Measurements from ENCODE around the gene DHX58. TPM values are rescaled to one million over a fixed set of nuclear protein-coding genes. Genes with fewer than 3 reads are reported as not detected.
A peak's percentile ranks its signal among the peaks of the same experiment; 100 is the strongest.
"Not testable (repeated sequence)": the region's sequence is repeated elsewhere in the genome, so short reads cannot be mapped to it uniquely, and the experiment has no call there.

DHX58 gene
- total and polyA plus RNA-seq, 2 of the 4 experiments (the other 2 are of a cell fraction): 1.1 to 2.8 TPM

DNA sequence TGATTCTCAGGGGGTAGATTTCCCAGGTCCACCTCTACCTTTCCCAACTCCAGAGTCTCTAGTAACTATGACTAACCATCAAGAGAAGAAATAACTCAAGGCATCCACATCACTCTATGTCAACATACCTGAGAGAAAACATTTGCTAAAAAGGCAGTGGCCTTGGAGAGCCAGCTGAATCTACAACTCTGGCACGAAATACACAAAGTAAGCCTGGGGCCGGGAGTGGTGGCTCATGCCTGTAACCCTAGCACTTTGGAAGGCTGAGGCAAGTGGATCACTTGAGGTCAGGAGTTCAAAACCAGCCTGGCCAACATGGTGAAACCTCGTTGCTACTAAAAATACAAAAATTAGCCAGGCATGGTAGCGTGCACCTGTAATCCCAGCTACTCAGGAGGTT lies 30.6 kb upstream of the DHX58 start:
- intact Hi-C loops (cut with micrococcal nuclease); BruUV-seq (replicated peaks); CTCF ChIA-PET; ATAC-seq (ENCODE audit: low read depth); H3K27me3 ChIP-seq (ENCODE audit: control insufficient read depth, insufficient read depth, low read length); in situ Hi-C loops (cut with MboI; ENCODE audit: low sequenced_read_pairs); H2AFZ ChIP-seq (replicated peaks; ENCODE audit: low read length, poor library complexity); H4K5ac ChIP-seq (ENCODE audit: low read depth, low read length); H3K14ac ChIP-seq (replicated peaks; ENCODE audit: low read depth, low read length); H2AK9ac ChIP-seq (replicated peaks; ENCODE audit: low read depth, low read length, poor library complexity); DNase-seq; H2BK15ac ChIP-seq (ENCODE audit: low read depth, low read length); dilution Hi-C loops (cut with HindIII; ENCODE audit: low sequenced_read_pairs, unreplicated experiment); H3K4me3 ChIP-seq (ENCODE audit: insufficient read depth, low read depth, low read length); H3K9ac ChIP-seq (ENCODE audit: low read depth, low read length); H3K9me3 ChIP-seq (ENCODE audit: control insufficient read depth, insufficient read depth, low read length); H3K56ac ChIP-seq (ENCODE audit: extremely low read depth, insufficient read depth, low read length); POLR2A ChIA-PET (ENCODE audit: unreplicated experiment); H3K18ac ChIP-seq (ENCODE audit: low read depth, low read length); H3K27ac ChIP-seq (ENCODE audit: insufficient read depth, low read length): not testable (repeated sequence)
- Histone ChIP-seq H3K4ac (ENCODE audit: low read depth, low read length) (peak overlapping the region; percentile 33; the same call in 1 of the 2 replicates), H3K9me1 (ENCODE audit: insufficient read depth, low read length) (peaks cover 44% of the 10 kb centered on the region), H3K4me2 (ENCODE audit: low read depth, low read length) (peak overlapping the region; percentile 33; the same call in 1 of the 2 replicates), H3K4me1 (ENCODE audit: control insufficient read depth, insufficient read depth, low read length) (peaks cover 26% of the 10 kb centered on the region), H4K8ac (ENCODE audit: low read depth in 2 of 2, low read length in 2 of 2) (peak overlapping the region in 1 of 2 experiments; percentile 6; a peak in 1 of 4 replicates), H2BK120ac (ENCODE audit: low read depth, low read length) (peak overlapping the region; percentile 64; the same call in 1 of the 2 replicates), H3K23ac (ENCODE audit: low read depth, low read length) (0 out of 2 replicates have a peak overlapping the region, but pooled peaks have one; percentile 19), H2BK20ac (ENCODE audit: low read depth, low read length) (peak overlapping the region; percentile 34), H2BK5ac (ENCODE audit: low read depth, low read length, poor library complexity, severe bottlenecking) (peak overlapping the region; percentile 71), H3K79me1 (ENCODE audit: low read depth in 1 of 2, low read length in 2 of 2) (peaks cover 23 to 73% of the 10 kb centered on the region in 2 experiments), H4K91ac (ENCODE audit: insufficient read depth, low read depth, low read length) (peak overlapping the region; percentile 8; the same call in 1 of the 2 replicates), H2AK5ac (ENCODE audit: low read depth, low read length) (peak overlapping the region; percentile 27; the same call in 1 of the 2 replicates), H4K20me1 (ENCODE audit: insufficient read depth, low read length) (peaks cover 70% of the 10 kb centered on the region), H3K36me3 (ENCODE audit: control insufficient read depth, insufficient read depth, low read length) (peaks cover 22% of the 10 kb centered on the region)
- 85% methylated on average over 4 of the region's 4 CpGs; no CpG with 5 or more reads in 1 of the 2 experiments for WGBS, 2 experiments (ENCODE audit: extremely low coverage in 2 of 2, insufficient read length in 1 of 2)
